Stimulated activated CD4-positive, alpha-beta T cell treated with anti-CD3 and anti-CD28 coated beads, Interleukin-1b, Interleukin-23, amount 100 ng/mL, for 4 hours (primary cell): ENCODE data around the gene FBXL22.
"Not testable (repeated sequence)": the region's sequence is repeated elsewhere in the genome, so short reads cannot be mapped to it uniquely, and the experiment has no call there.

ENCODE experiments used
- DNase-seq, 2 donors: peaks; one replicate each; pipeline ENCODE4 v3.0.0-alpha.2; 2020; ENCODE audit warnings: low read depth in 2 of 2

Gene FBXL22

GRCh38 chr15:63612300-63612699 lies 15.1 kb downstream of the FBXL22 start:
- no peak for DNase-seq

GRCh38 chr15:63615935-63616334 lies 18.7 kb downstream of the FBXL22 start:
- DNase-seq = no peak

GRCh38 chr15:63617147-63617546 lies 20.0 kb downstream of the FBXL22 start:
- not testable (repeated sequence) for DNase-seq

- not testable (repeated sequence) for DNase-seq
Measured at GRCh38 chr15:63617627-63618026, 20.4 kb downstream of the FBXL22 start.

GRCh38 chr15:63620760-63621159 lies 23.6 kb downstream of the FBXL22 start:
- not testable (repeated sequence) for DNase-seq

- no peak for DNase-seq
Measured at GRCh38 chr15:63623232-63623969, 26.2 kb downstream of the FBXL22 start.

GRCh38 chr15:63626955-63627354 lies 29.8 kb downstream of the FBXL22 start:
- no peak for DNase-seq

- DNase-seq = no peak
Measured at GRCh38 chr15:63628123-63628822, 31.1 kb downstream of the FBXL22 start.

GRCh38 chr15:63630036-63630751 lies 33.0 kb downstream of the FBXL22 start:
- no peak for DNase-seq

- no peak for DNase-seq
Measured at GRCh38 chr15:63633312-63633711, 36.1 kb downstream of the FBXL22 start.

GRCh38 chr15:63634154-63634553 lies 37.0 kb downstream of the FBXL22 start:
- no peak for DNase-seq

- DNase-seq = no peak
Measured at GRCh38 chr15:63636518-63637061, 39.4 kb downstream of the FBXL22 start.

GRCh38 chr15:63638839-63639238 lies 41.7 kb downstream of the FBXL22 start:
- DNase-seq = no peak

- no peak for DNase-seq
Measured at GRCh38 chr15:63640146-63640545, 43.0 kb downstream of the FBXL22 start.
